ENCODE results near the gene KCNK4.

The KCNK4 gene

GRCh38 chr11:64249563-64250414, 41.3 kb upstream of the KCNK4 start:
- Mint-ChIP-seq H3K27ac (no peak overlapping the region), H3K4me3 (peak overlapping the region; percentile 30), H3K4me1 (peaks cover 17% of the 10 kb centered on the region), H3K27me3 (no peaks in the 10 kb centered on the region), H3K9me3 (no peaks in the 10 kb centered on the region), H3K36me3 (no peaks in the 10 kb centered on the region)
- ATAC-seq (ENCODE audit: low read depth) = no peak
- DNase-seq (ENCODE audit: low spot score in 2 of 2) = no peak

- H3K4me1 Mint-ChIP-seq = peaks cover 17% of the 10 kb centered on the region
- H3K27ac Mint-ChIP-seq = no peak overlapping the region
- no peak for ATAC-seq (ENCODE audit: low read depth)
- no peaks in the 10 kb centered on the region for H3K9me3 Mint-ChIP-seq
- peak overlapping the region; percentile 82 for H3K4me3 Mint-ChIP-seq
- no peaks in the 10 kb centered on the region for H3K36me3 Mint-ChIP-seq
- no peaks in the 10 kb centered on the region for H3K27me3 Mint-ChIP-seq
- DNase-seq (ENCODE audit: low spot score in 2 of 2) = no peak
These were observed 40.6 kb upstream of the KCNK4 start for GRCh38 chr11:64250415-64251015.

- peak; percentile 65 to 74 for DNase-seq (ENCODE audit: low spot score in 2 of 2)
- Mint-ChIP-seq H3K36me3 (no peaks in the 10 kb centered on the region), H3K4me3 (peak within 1 kb of the TSS; percentile 89), H3K4me1 (peaks cover 12% of the 10 kb centered on the region), H3K27me3 (no peaks in the 10 kb centered on the region), H3K27ac (peak within 1 kb of the TSS; percentile 78), H3K9me3 (no peaks in the 10 kb centered on the region)
- ATAC-seq (ENCODE audit: low read depth) = peak; percentile 57
These were observed 39.9 kb upstream of the KCNK4 start, which contains the start of gene PLCB3 for GRCh38 chr11:64251016-64251752. Gene PLCB3 (plus strand): TSS chr11:64251530. CDS start chr11:64251650, 120 bp downstream.

- H3K4me3 Mint-ChIP-seq = peak overlapping the region; percentile 89
- H3K27ac Mint-ChIP-seq = no peak overlapping the region
- no peaks in the 10 kb centered on the region for H3K27me3 Mint-ChIP-seq
- no peak for ATAC-seq (ENCODE audit: low read depth)
- no peaks in the 10 kb centered on the region for H3K36me3 Mint-ChIP-seq
- H3K9me3 Mint-ChIP-seq = no peaks in the 10 kb centered on the region
- H3K4me1 Mint-ChIP-seq = peaks cover 12% of the 10 kb centered on the region
- DNase-seq (ENCODE audit: low spot score in 2 of 2) = no peak
These were observed 39.4 kb upstream of the KCNK4 start for GRCh38 chr11:64251753-64252002.

GRCh38 chr11:64252003-64252872, 38.9 kb upstream of the KCNK4 start:
- H3K27ac Mint-ChIP-seq = peak overlapping the region; percentile 78
- peak overlapping the region; percentile 89 for H3K4me3 Mint-ChIP-seq
- H3K27me3 Mint-ChIP-seq = no peaks in the 10 kb centered on the region
- DNase-seq (ENCODE audit: low spot score in 2 of 2) = no peak
- H3K9me3 Mint-ChIP-seq = no peaks in the 10 kb centered on the region
- peaks cover 12% of the 10 kb centered on the region for H3K4me1 Mint-ChIP-seq
- no peak for ATAC-seq (ENCODE audit: low read depth)
- H3K36me3 Mint-ChIP-seq = no peaks in the 10 kb centered on the region

- ATAC-seq (ENCODE audit: low read depth) (no peak), DNase-seq (ENCODE audit: low spot score in 2 of 2) (no peak)
- Mint-ChIP-seq H3K36me3 (peaks cover 3% of the 10 kb centered on the region), H3K27me3 (no peaks in the 10 kb centered on the region), H3K4me3 (no peak overlapping the region), H3K27ac (no peak overlapping the region), H3K9me3 (no peaks in the 10 kb centered on the region), H3K4me1 (peaks cover 10% of the 10 kb centered on the region)
These were observed 38.1 kb upstream of the KCNK4 start for GRCh38 chr11:64253043-64253442.

GRCh38 chr11:64253481-64253880, 37.6 kb upstream of the KCNK4 start:
- ATAC-seq (ENCODE audit: low read depth) (no peak), DNase-seq (ENCODE audit: low spot score in 2 of 2) (no peak)
- peaks cover 3% of the 10 kb centered on the region for H3K36me3 Mint-ChIP-seq
- H3K27ac Mint-ChIP-seq = no peak overlapping the region
- H3K4me3 Mint-ChIP-seq = no peak overlapping the region
- peaks cover 10% of the 10 kb centered on the region for H3K4me1 Mint-ChIP-seq
- no peaks in the 10 kb centered on the region for H3K9me3 Mint-ChIP-seq
- no peaks in the 10 kb centered on the region for H3K27me3 Mint-ChIP-seq

GRCh38 chr11:64254326-64254725, 36.8 kb upstream of the KCNK4 start:
- no peaks in the 10 kb centered on the region for H3K9me3 Mint-ChIP-seq

GRCh38 chr11:64255135-64256128, 35.7 kb upstream of the KCNK4 start:
- no peak for DNase-seq (ENCODE audit: low spot score in 2 of 2)
- no peak overlapping the region for H3K4me3 Mint-ChIP-seq
- no peaks in the 10 kb centered on the region for H3K27me3 Mint-ChIP-seq
- no peak overlapping the region for H3K27ac Mint-ChIP-seq
- ATAC-seq (ENCODE audit: low read depth) = no peak
- H3K9me3 Mint-ChIP-seq = no peaks in the 10 kb centered on the region
- H3K36me3 Mint-ChIP-seq = peaks cover 15% of the 10 kb centered on the region
- peaks cover 18% of the 10 kb centered on the region for H3K4me1 Mint-ChIP-seq

More at GRCh38 chr11:64254326-64254725, 36.8 kb upstream of the KCNK4 start:
- no peak for DNase-seq (ENCODE audit: low spot score in 2 of 2)
- H3K27me3 Mint-ChIP-seq = no peaks in the 10 kb centered on the region
- no peak for ATAC-seq (ENCODE audit: low read depth)
- peaks cover 10% of the 10 kb centered on the region for H3K4me1 Mint-ChIP-seq
- H3K27ac Mint-ChIP-seq = no peak overlapping the region
- peaks cover 4% of the 10 kb centered on the region for H3K36me3 Mint-ChIP-seq
- no peak overlapping the region for H3K4me3 Mint-ChIP-seq

GRCh38 chr11:64256300-64256699, 34.8 kb upstream of the KCNK4 start:
- ATAC-seq (ENCODE audit: low read depth) = no peak
- Mint-ChIP-seq H3K9me3 (no peaks in the 10 kb centered on the region), H3K4me3 (no peak overlapping the region), H3K36me3 (peaks cover 15% of the 10 kb centered on the region), H3K27me3 (no peaks in the 10 kb centered on the region), H3K4me1 (peaks cover 16% of the 10 kb centered on the region), H3K27ac (no peak overlapping the region)
- DNase-seq (ENCODE audit: low spot score in 2 of 2) = no peak

GRCh38 chr11:64258356-64258755, 32.7 kb upstream of the KCNK4 start:
- H3K27me3 Mint-ChIP-seq = no peaks in the 10 kb centered on the region
- peaks cover 9% of the 10 kb centered on the region for H3K4me1 Mint-ChIP-seq
- ATAC-seq (ENCODE audit: low read depth) (no peak), DNase-seq (ENCODE audit: low spot score in 2 of 2) (no peak)
- H3K9me3 Mint-ChIP-seq = no peaks in the 10 kb centered on the region
- H3K4me3 Mint-ChIP-seq = no peak overlapping the region
- peaks cover 19% of the 10 kb centered on the region for H3K36me3 Mint-ChIP-seq
- H3K27ac Mint-ChIP-seq = no peak overlapping the region

GRCh38 chr11:64258946-64259532, 32.1 kb upstream of the KCNK4 start:
- no peak for ATAC-seq (ENCODE audit: low read depth)
- H3K36me3 Mint-ChIP-seq = peaks cover 19% of the 10 kb centered on the region
- H3K27ac Mint-ChIP-seq = no peak overlapping the region

More at GRCh38 chr11:64258946-64259532, 32.1 kb upstream of the KCNK4 start:
- no peak for DNase-seq (ENCODE audit: low spot score in 2 of 2)
- Mint-ChIP-seq H3K27me3 (no peaks in the 10 kb centered on the region), H3K4me1 (peaks cover 9% of the 10 kb centered on the region), H3K4me3 (no peak overlapping the region), H3K9me3 (no peaks in the 10 kb centered on the region)
